Left lobe of liver (tissue), 2 donors: Measurements from ENCODE around the gene SHROOM2. TPM values are rescaled to one million over a fixed set of nuclear protein-coding genes. Genes with fewer than 3 reads are reported as not detected.
A peak's percentile ranks its signal among the peaks of the same experiment; 100 is the strongest.

Experiments
- ATAC-seq: fragments of 200-7000 bp; cut with Tn5 transposase; one replicate; pipeline ENCODE4 v1.9.1; 2020; ENCODE audit warnings: mild to moderate bottlenecking, moderate library complexity
- DNase-seq: peaks from one replicate; pipeline ENCODE4 v3.0.0-alpha.2; 2020; ENCODE audit warnings: low spot score
- total RNA-seq: library from RNA; stranded (reverse); gene quantifications from one replicate; pipeline ENCODE4 v1.2.1, GENCODE V29; 2021
- donor health status: DM: no; HTN: no; CAD: no; lungs with moderate emphysema.
- donor health status: DM: no; HTN: yes; CAD: no.

Gene SHROOM2
- total RNA-seq, 1 donor from 2014 or later = 4.7 TPM

DNA sequence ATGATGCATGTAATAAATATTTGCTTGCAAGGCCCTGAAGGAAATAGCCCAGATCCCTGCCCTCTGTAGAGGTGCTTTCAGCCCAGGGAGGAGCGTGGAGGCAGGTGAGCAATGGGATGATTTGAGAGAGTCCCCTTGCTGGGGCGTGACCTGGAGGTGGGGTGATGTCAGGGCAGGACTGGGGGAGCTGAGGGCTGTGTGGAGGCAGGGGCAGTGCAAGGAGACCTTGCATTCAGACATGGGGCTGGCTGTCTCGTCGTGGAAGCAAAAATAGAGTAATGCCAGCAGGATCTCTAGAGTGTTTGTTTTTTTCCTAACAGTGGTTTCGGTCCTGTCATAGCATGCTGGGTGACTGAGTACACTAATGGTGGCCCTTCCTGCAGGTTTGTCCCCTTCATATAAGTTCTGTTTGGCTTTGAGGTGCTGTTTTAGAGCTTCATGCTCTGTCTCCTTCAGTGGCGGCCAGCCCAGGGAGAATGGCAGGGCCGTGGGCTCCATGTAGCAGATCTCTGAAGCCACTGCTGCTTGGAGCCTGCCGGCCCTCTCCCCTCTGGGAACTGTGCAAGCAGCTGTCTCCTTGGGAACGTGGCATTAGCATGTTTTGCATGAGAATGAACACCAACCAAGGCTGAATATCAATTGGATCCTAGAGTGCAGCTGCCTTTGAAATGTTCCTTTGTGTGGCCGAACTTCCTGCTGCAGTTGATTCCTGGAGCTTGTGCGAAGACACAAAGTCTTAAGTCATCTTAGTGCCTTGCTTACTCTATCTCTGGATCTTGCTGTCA, 141.7 kb downstream of the SHROOM2 start:
- ATAC-seq = no peak
- DNase-seq = no peak

DNA sequence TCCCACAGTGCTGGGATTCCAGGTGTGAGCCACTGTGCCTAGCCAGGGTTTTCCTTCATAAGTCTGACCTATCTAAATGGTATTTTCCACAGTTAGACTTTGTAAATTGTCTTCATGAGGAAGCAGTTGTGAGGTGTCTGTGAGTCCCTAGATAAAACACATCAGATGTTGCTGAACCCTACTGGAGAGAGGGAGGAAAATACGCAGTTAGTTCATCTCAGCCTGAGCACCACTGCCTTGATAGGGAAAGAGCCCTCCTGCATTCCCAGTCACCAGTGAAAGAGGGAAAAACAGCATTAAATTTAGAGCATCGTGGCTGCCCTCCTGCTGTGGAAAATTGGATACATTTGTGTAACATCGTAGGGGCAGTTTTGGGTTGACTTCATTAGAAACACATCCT, 149.2 kb downstream of the SHROOM2 start:
- DNase-seq (no peak), ATAC-seq (no peak)

GRCh38 chrX:9937761-9938160, 151.5 kb downstream of the SHROOM2 start:
- DNase-seq (no peak), ATAC-seq (no peak)

GRCh38 chrX:9938516-9938915, 152.3 kb downstream of the SHROOM2 start:
- no peak for ATAC-seq
- DNase-seq = no peak

- ATAC-seq = no peak
- DNase-seq = no peak
Observed at GRCh38 chrX:9940421-9940820, 154.2 kb downstream of the SHROOM2 start.

DNA sequence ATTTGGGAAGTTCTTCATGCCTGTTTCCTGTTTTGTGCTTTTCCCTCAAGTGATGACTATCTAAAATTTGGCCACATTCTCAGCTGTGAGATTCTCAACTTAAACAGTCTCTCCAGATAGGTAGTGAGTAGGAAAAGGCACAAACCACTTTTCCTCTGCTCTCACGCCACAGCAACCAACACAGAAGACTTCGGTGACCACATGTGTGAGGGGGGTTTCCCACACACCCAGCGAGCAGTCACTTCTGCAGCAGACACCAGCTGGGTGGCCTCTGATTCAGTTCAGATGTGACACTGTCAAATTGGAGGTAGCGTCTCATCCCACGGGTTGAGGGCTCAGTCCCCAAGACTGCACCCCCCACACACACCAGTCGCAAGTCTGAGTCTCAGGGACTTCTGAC, 155.9 kb downstream of the SHROOM2 start:
- DNase-seq (no peak), ATAC-seq (no peak)

GRCh38 chrX:9943420-9943819, 157.2 kb downstream of the SHROOM2 start:
- DNase-seq = no peak
- no peak for ATAC-seq

- ATAC-seq = no peak
Observed at GRCh38 chrX:9947131-9947794, 161.0 kb downstream of the SHROOM2 start.

GRCh38 chrX:9948406-9948805, 162.2 kb downstream of the SHROOM2 start:
- no peak for ATAC-seq

More at GRCh38 chrX:9947131-9947794, 161.0 kb downstream of the SHROOM2 start:
- DNase-seq = no peak

GRCh38 chrX:9952300-9952699, 166.1 kb downstream of the SHROOM2 start:
- no peak for DNase-seq

More at GRCh38 chrX:9948406-9948805, 162.2 kb downstream of the SHROOM2 start:
- DNase-seq = no peak

DNA sequence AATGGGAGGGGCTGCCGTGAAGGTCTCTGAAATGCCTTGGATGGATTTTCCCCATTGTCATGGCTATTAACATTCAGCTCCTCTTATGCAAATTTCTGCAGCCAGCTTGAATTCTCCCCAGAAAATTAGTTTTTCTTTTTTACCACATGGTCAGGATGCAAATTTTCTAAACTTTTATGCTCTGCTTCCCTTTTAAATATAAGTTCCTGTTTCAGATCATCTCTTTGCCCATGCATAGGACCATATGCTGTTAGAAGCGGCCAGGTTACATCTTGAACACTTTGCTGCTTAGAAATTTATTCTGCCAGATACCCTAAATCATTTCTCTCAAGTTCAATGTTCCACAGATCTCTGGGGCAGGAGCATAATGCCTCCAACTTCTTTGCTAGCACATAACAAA, 167.2 kb downstream of the SHROOM2 start:
- ATAC-seq = no peak
- no peak for DNase-seq

More at GRCh38 chrX:9952300-9952699, 166.1 kb downstream of the SHROOM2 start:
- ATAC-seq = peak; percentile 93

GRCh38 chrX:9955506-9955905, 169.3 kb downstream of the SHROOM2 start:
- no peak for DNase-seq
- ATAC-seq = no peak

DNA sequence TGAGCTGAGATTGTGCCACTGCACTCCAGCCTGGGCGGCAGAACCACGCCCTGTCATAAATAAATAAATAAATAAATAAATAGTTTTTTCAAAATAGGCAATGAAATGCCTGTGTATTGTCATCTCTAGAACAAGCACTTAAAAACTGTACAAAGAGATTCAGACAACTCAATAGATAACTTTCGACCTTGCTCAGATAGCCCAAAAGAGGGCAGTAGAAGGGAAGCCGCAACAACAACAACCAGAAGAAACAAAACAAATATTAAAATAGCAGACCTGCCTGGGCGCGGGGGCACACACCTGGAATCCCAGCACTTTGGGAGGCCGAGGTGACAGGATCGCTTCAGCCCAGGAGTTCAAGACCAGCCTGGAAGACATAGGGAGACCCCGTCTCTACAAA, 171.5 kb downstream of the SHROOM2 start:
- ATAC-seq (no peak), DNase-seq (no peak)

GRCh38 chrX:9958183-9958582, 172.0 kb downstream of the SHROOM2 start:
- ATAC-seq (no peak), DNase-seq (no peak)

DNA sequence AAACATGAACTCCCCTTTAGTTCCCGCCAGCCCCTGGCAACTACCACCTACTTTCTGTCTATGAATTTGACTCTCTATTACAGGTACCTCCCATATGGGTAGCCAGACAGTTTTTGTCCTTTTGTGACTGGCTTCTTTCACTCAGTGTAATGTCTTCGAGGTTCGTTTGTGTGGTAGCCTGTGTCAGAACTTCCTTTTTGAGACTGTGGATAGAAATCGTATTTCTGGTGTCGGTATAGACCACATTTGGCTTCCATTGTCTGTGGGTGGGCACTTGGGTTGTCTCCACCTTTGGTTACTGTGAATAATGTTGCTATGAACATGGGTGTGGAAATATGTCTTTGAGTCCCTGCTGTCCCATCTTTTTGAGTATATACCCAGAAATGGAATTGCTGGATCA, 175.5 kb downstream of the SHROOM2 start:
- ATAC-seq = no peak
- no peak for DNase-seq

DNA sequence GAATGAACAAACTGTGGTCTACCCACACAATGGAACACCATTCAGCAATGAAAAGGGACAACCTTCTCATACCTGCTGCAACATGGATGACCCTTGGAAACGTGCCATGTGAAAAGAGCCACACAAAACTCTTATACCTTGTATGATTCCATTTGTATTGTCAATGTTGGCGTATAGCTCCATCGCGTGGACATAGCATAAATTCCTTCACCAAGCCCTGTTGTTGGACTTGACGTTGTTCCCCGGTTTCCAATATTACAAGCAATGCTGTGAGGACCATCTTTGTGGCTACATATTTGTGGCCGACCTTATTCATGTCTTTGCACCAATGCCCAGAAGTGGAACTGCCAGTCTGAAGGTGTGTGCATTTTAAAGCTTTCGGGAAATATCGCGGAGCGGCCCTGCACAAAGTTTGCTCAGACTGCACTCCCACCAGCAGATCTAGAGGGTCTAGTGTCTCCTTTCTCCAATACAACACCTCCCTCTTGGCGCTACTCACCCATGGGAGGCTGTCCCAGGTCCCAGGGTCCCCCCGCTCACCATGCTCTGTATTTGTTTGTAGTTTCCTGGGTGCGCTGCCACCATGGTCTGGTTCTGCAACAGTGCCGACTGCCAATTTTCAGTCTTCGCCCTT, 180.7 kb downstream of the SHROOM2 start, which contains the start of gene CLDN34:
Gene CLDN34 (plus strand): TSS at position 584 of the 634 bp plus-strand sequence. CDS start 0 bp downstream, at position 584.
- ATAC-seq (no peak), DNase-seq (no peak)

DNA sequence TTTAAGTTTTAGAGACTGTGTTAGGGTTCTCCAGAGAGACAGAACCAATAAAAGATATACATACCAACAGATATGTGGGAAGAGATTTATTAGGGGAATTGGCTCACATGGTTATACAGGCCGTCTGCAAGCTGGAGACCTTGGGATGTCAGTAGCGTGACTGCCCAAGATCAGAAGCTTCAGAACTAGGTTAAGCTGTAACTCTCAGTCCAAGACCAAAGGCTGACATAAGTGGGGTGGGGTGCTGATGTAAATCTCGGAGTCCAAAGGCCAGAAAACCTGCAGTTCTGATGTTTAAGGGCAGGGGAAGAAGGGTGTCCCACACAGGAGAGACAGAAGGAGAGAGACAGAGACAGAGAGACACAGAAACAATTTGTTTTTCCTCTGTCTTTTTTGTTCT, 191.4 kb downstream of the SHROOM2 start:
- ATAC-seq = no peak
- DNase-seq = no peak

- no peak for DNase-seq
- no peak for ATAC-seq
Observed at GRCh38 chrX:9980401-9980800, 194.2 kb downstream of the SHROOM2 start.

DNA sequence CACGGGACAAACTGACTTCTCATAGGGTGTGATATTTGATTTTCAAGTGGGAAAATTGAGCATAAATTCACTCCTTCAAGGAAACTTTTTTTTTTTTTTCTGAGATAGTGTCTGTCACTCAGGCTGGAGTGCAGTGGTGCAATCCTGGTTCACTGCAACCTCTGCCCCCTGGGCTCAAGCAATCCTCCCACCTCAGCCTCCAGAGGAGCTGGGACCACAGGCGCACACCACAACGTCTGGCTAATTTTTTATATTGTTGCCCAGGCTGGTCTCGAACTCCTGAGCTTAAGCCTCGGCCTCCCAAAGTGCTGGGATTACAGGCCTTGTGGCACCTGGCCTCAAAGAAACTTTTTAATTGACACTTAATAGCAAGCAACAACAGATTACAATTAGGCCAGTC, 194.7 kb downstream of the SHROOM2 start:
- DNase-seq (no peak), ATAC-seq (no peak)

DNA sequence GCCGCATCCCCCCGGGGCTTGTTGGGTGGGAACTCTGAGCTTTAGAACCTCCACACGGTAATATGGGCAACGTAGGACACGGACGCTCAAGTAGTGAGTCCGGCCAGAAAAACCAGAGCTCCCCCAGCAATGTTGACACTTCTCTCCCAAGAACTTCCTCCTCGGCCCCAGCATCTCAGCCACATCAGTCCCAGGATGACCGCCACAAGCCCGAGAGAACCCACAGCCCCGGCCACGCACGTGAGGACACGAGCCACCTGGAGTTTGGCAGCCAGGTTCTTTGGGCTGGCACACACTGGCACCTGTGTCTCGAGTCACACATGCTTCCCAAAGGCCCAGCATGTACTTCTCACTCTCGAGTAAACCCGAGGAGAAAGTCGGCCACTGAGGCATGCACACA, 197.2 kb downstream of the SHROOM2 start:
- ATAC-seq = no peak
- no peak for DNase-seq

DNA sequence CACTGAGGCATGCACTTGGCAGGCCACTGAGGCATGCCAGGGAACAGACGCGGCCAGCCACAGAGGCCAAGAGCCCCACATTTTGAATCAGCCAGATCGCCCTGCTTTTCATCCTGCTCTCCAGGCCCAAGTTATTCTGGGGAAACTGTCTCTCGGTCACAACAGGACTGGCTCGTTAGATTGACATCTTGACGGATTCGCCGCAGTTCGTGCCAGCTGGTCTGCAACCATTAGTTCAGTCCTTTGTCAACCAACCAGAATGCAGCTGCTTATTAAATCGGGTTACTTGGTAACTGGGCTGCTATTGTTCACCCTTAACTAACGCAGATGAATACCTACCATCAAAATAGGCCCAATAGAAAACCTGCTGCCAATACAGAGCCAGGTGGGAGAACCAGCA, 197.6 kb downstream of the SHROOM2 start:
- ATAC-seq (no peak), DNase-seq (no peak)

- DNase-seq = no peak
- peak; percentile 46 for ATAC-seq
Observed at GRCh38 chrX:9988762-9989161, 202.5 kb downstream of the SHROOM2 start.
